GF-D8 (cell line): ENCODE measurements around the gene EHF.

Experiments used
- DNase-seq: peaks from one replicate; lab custom pipeline; 2025; lab: John Stamatoyannopoulos, UW

The EHF gene

DNA sequence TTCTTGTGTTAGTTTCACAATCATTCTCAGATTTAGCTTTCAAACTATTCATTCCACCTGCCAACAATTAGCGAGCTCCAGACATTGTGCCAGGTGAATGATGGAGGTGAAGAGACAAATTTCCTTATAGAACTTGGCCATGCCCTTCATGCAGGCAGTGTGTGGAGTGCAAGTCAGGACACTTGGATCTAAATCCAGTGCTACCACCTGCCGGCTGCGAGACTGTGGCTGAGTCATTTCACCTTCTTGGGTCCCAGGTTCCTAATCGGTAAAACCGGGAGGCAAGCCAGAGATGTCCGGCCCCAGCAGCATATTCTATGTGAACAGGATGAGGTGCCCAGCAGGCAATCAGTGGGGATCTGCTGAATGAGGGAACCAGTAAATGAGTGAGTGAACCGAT lies 18.6 kb upstream of the EHF start:
- no peak for DNase-seq

GRCh38 chr11:34603129-34604001 lies 17.5 kb upstream of the EHF start:
- DNase-seq, result no peak

GRCh38 chr11:34604145-34604544 lies 16.7 kb upstream of the EHF start:
- DNase-seq, result no peak

- no peak for DNase-seq
Measured at GRCh38 chr11:34604911-34605310, 16.0 kb upstream of the EHF start.

DNA sequence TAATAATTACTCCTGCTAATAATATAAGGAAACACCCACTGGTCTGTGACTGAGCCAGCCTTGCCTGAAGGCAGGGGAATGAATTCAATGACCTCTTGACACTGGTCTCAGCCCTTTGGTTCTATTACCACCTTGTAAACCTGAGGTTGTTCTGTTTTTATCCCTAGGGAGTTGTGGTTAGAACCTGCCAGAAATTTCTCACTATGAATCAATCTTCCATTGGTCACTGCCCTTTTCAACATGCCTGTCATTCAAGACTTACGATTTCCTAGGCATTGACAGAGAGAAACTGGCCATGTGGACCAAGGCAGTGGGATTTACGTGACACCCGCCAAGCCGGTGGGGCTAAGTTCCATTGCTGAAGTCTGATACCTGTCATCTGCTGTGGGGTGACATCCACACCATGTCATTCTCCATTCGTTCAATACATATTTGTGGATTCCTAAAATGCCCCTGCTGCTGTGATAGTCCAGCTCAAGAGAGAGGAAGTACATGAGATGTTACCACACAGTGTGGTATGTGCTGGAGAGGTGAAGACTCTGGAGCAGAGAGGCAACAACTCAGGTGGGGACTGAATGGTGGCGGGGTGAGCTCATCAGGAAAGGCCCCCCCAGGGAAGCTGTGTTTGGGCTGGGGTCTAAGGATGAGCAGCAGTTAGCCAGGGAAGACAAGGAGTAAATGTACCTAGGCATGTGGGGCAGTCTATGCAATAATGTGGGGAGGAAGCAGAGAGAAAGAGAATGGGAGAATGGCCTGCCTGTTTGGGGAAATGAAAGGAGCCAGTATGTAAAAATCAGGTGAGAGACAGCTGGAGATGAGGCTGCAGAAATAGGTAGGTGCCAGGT lies 15.2 kb upstream of the EHF start:
- DNase-seq, result no peak

DNA sequence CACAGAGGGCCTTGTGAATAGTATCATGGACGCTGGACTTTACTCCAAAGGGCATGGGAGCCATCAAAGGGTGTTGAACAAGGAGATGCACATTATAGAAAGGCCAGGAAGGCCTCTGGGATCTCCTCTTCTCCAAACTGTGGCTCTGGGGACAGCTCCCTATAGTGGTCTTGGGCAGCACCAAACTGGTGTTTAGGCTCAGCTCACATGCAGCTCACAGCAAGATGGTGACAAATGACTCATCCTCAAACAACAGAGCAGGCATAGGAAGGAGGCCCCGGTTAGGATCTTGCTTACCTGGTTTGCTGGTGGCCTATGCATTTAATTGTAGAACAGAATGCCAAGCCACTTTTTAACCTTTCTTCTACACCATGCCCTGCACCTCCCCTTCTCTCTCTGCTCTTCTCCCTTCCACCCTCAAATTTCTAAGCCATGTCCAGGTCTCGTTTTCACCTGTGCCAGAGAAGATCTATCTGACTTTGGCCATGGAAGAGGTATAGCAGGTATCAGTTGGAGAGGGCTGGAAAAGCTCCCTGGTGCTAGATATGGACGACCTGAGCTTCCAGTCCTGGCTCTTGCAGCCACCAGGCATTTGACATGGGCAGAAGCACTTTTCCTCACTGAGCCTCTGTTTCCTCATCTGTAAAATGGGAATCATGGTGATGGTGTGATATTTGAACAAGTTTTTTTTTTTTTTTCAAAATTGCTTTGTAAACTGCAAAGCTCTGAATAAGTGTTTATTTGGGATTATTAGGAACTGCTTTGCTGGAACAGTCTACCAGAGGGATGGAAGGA lies 14.4 kb upstream of the EHF start:
- DNase-seq, result no peak

DNA sequence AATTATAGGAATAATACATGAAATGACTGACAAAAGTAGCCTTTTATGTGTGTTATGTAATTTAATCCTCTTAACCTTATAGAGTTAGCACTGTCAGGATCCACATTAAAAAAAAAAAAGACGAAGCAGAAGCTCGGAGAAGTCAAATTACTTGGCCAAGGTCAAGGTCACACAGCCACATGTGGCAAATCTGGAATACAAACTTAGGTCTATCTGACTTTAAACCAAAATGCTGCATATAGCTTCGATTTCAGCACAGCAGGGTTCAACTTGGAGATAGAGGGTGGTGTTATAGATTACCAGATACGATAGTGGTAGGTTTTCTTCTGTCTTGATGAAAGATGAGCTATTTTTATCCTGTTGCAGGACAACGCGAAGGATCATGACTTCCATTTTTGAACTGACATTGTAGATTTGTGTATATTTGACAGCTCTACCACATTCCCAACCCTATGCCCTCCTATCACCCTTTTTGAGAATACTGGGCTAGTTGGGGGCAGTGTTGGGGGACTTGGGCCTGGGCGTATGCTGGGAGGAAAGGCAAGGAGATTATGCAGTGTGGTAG lies 11.6 kb upstream of the EHF start:
- no peak for DNase-seq

GRCh38 chr11:34609850-34610249 lies 11.0 kb upstream of the EHF start:
- no peak for DNase-seq

- no peak for DNase-seq
Measured at GRCh38 chr11:34610324-34611041, 10.4 kb upstream of the EHF start.

DNA sequence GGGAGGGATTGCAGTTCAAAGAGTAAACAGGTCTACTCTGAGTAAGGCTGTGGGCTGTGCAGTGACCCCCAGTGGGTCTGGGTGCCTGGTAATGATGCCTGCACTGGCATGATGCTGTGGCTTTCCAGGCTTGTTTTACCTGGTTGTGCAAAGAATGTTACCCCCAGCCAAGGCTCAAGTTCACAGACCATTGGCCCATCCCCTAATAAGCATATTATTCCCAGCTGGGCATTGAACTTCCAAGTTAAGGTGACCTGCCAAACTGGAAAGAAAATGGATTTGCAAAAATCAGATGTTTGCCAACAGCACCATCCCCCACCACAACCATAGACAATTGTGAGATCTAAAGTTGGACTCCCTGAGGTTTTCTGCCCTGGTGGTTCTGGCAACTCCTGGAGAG lies 7.9 kb upstream of the EHF start:
- no peak for DNase-seq

- DNase-seq, result no peak
Measured at GRCh38 chr11:34613552-34614056, 7.3 kb upstream of the EHF start.

GRCh38 chr11:34614344-34615104 lies 6.4 kb upstream of the EHF start:
- DNase-seq, result peak; percentile 29

GRCh38 chr11:34616086-34616485 lies 4.8 kb upstream of the EHF start:
- DNase-seq, result no peak

- no peak for DNase-seq
Measured at GRCh38 chr11:34616830-34617504, 3.9 kb upstream of the EHF start.

DNA sequence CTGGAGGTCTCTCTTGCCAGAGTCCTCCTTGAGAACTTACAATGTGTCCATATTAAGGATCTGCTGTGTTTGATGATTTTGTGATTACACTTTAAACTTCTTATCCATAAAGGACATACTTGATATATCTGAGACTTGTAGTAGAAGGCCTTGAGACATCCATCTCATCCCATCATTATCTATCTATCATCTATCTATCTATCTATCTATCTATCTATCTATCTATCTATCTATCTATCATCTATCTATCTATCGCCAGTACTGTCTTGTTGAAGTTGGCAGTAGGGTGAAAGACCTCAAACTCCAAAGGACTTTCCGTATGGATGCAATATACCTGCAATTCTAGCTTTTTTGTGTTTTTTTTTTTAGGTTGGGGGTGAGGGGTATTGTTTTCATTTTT lies 2.5 kb upstream of the EHF start:
- no peak for DNase-seq

- no peak for DNase-seq
Measured at GRCh38 chr11:34619062-34619516, 1.8 kb upstream of the EHF start.

- DNase-seq, result no peak
Measured at GRCh38 chr11:34620202-34620601, 691 bp upstream of the EHF start.

DNA sequence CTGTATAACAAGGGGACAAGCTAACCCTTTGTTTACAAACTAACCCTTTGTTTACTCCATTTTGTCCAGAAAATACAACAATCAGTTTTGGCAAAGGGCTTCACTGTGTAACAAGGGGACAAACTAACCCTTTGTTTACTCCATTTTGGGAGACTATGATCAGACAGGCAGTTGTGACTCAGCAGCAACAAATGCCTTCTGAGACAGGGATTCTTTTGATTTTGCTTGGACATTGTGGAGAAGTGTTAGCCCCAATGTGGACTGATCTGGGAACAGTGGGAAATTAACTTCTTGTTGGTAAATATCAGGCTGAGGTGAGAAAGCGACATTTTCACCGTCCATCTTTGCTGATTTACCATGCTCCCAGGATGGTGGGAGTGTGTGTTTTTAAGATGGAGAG lies 983 bp downstream of the EHF start:
- DNase-seq, result no peak

GRCh38 chr11:34623463-34623862 lies 2.6 kb downstream of the EHF start:
- no peak for DNase-seq

GRCh38 chr11:34624069-34624468 lies 3.2 kb downstream of the EHF start:
- DNase-seq, result no peak
